H1 (cell line): ENCODE data around the gene CHN2. TPM values are rescaled to one million over a fixed set of nuclear protein-coding genes. Genes with fewer than 3 reads are reported as not detected.

Experiments used
- CTCF ChIA-PET: fragments of 300-600 bp; sonication (Branson Sonifier 250); formaldehyde crosslinking; loops from one replicate; lab custom pipeline; 2021; ENCODE audit not compliant: partially characterized antibody; lab: Charles Lee
- POLR2A ChIA-PET: fragments of 300-600 bp; sonication (Branson Sonifier 250); formaldehyde crosslinking; loops from one replicate; lab custom pipeline; 2021; ENCODE audit warnings: inconsistent platforms; ENCODE audit not compliant: partially characterized antibody; lab: Charles Lee
- DNase-seq, 2 experiments: peaks; one replicate each; pipeline versions ENCODE4 v3.0.0 to v3.0.0-alpha.2; 2010 to 2022; ENCODE audit warnings: low spot score in 2 of 2, low read depth in 1 of 2, mixed read lengths in 1 of 2
- FAIRE-seq: peaks from 2 replicates; lab custom pipeline; 2011; peaks lifted over from hg19 to GRCh38; lab: Jason Lieb, UNC
- H2AFZ ChIP-seq: 2 replicates; pipeline ENCODE4 v1.8.1; 2012; ENCODE audit warnings: low read length, inconsistent platforms
- H2AK5ac ChIP-seq: 2 replicates; pipeline ENCODE4 v1.6.1; 2013; ENCODE audit warnings: low read depth, low read length
- H2BK120ac ChIP-seq: replicated peaks from 2 replicates; pipeline ENCODE3; 2013; ENCODE audit warnings: low read depth, low read length, inconsistent platforms
- H2BK12ac ChIP-seq: 2 replicates; pipeline ENCODE4 v1.6.1; 2013; ENCODE audit warnings: low read depth, low read length
- H2BK15ac ChIP-seq: 2 replicates; pipeline ENCODE4 v1.6.1; 2013; ENCODE audit warnings: low read length
- H2BK20ac ChIP-seq: 2 replicates; pipeline ENCODE4 v1.6.1; 2013; ENCODE audit warnings: low read length
- H2BK5ac ChIP-seq: 2 replicates; pipeline ENCODE4 v1.6.1; 2013; ENCODE audit warnings: low read depth, low read length
- H3K14ac ChIP-seq: 2 replicates; pipeline ENCODE4 v1.6.1; 2013; ENCODE audit warnings: inconsistent platforms; ENCODE audit not compliant: insufficient read length
- H3K18ac ChIP-seq: 2 replicates; pipeline ENCODE4 v1.6.1; 2013; ENCODE audit warnings: low read length; ENCODE audit errors: extremely low read depth
- H3K23ac ChIP-seq: 2 replicates; pipeline ENCODE4 v1.6.1; 2013; ENCODE audit warnings: inconsistent platforms; ENCODE audit not compliant: insufficient read length
- H3K23me2 ChIP-seq: 2 replicates; pipeline ENCODE4 v1.6.1; 2013; ENCODE audit warnings: low read depth, low read length
- H3K27ac ChIP-seq: 2 replicates; pipeline ENCODE4 v1.6.1; 2011; ENCODE audit warnings: low read depth, low read length, inconsistent platforms
- H3K27me3 ChIP-seq, 4 experiments: replicated peaks in 1 of 4; 1 replicate in 1 of 4; 2 replicates in 3 of 4; pipeline versions ENCODE4 v1.6.1 to v1.8.1; 2011 to 2013; ENCODE audit warnings: low read length in 3 of 4, mild to moderate bottlenecking in 3 of 4, inconsistent platforms in 2 of 4, mixed read lengths in 2 of 4, moderate library complexity in 1 of 4; ENCODE audit not compliant: control insufficient read depth in 3 of 4, insufficient read depth in 3 of 4; ENCODE audit errors: extremely low read depth in 1 of 4
- H3K36me3 ChIP-seq, 4 experiments: 2 replicates each; pipeline versions ENCODE4 v1.6.1 to v1.8.1; 2011 to 2013; ENCODE audit warnings: mild to moderate bottlenecking in 4 of 4, low read length in 3 of 4, moderate library complexity in 2 of 4, control low read depth in 1 of 4, inconsistent platforms in 1 of 4; ENCODE audit not compliant: insufficient read depth in 4 of 4, control insufficient read depth in 2 of 4
- H3K4ac ChIP-seq: replicated peaks from 2 replicates; pipeline ENCODE3; 2013; ENCODE audit warnings: low read length, low read depth, mixed read lengths, inconsistent platforms; ENCODE audit not compliant: insufficient read length
- H3K4me1 ChIP-seq, 4 experiments: replicated peaks in 1 of 4; 1 replicate in 1 of 4; 2 replicates in 3 of 4; pipeline versions ENCODE4 v1.6.1 to v1.8.1; 2011 to 2013; ENCODE audit warnings: low read length in 3 of 4, inconsistent platforms in 2 of 4, mixed read lengths in 1 of 4; ENCODE audit not compliant: insufficient read depth in 4 of 4, control insufficient read depth in 3 of 4
- H3K4me2 ChIP-seq, 2 experiments: 2 replicates each; pipeline versions ENCODE4 v1.6.1 to v1.8.1; 2011 to 2013; ENCODE audit warnings: low read depth in 2 of 2, low read length in 2 of 2, control low read depth in 1 of 2, inconsistent platforms in 1 of 2, mild to moderate bottlenecking in 1 of 2; ENCODE audit not compliant: insufficient read depth in 1 of 2
- H3K4me3 ChIP-seq, 4 experiments: fragments of 200-600, 300-600 bp in 1 of 4; sonication (generic), shearing (Covaris generic), sonication (Bioruptor Twin) in 1 of 4; 2 replicates each; pipeline versions ENCODE4 v1.5.1 to v1.8.1; 2011 to 2016; ENCODE audit warnings: low read length in 4 of 4, low read depth in 3 of 4, control low read depth in 2 of 4, inconsistent platforms in 2 of 4, mild to moderate bottlenecking in 2 of 4, mixed read lengths in 1 of 4, moderate library complexity in 1 of 4; ENCODE audit not compliant: insufficient read depth in 2 of 4; ENCODE audit errors: extremely low read depth in 1 of 4
- H3K56ac ChIP-seq: replicated peaks from 2 replicates; pipeline ENCODE3; 2013; ENCODE audit warnings: low read depth, mild to moderate bottlenecking, mixed read lengths, low read length, inconsistent platforms; ENCODE audit not compliant: insufficient read length
- H3K79me1 ChIP-seq: 2 replicates; pipeline ENCODE4 v1.6.1; 2013; ENCODE audit warnings: low read depth, low read length, control low read depth
- H3K79me2 ChIP-seq, 2 experiments: 2 replicates each; pipeline versions ENCODE4 v1.6.1 to v1.8.1; 2012 to 2013; ENCODE audit warnings: low read length in 2 of 2, mild to moderate bottlenecking in 2 of 2, inconsistent platforms in 1 of 2; ENCODE audit not compliant: insufficient read depth in 2 of 2, control insufficient read depth in 1 of 2
- H3K9ac ChIP-seq, 4 experiments: replicated peaks in 1 of 4; 1 replicate in 1 of 4; 2 replicates in 3 of 4; pipeline versions ENCODE4 v1.6.1 to v1.8.1; 2011 to 2013; ENCODE audit warnings: low read depth in 3 of 4, low read length in 3 of 4, control low read depth in 2 of 4, mild to moderate bottlenecking in 2 of 4, moderate library complexity in 2 of 4, inconsistent platforms in 1 of 4; ENCODE audit errors: extremely low read depth in 1 of 4
- H3K9me3 ChIP-seq, 2 experiments: 2 replicates each; pipeline versions ENCODE4 v1.6.1 to v1.8.1; 2012 to 2013; ENCODE audit warnings: mild to moderate bottlenecking in 2 of 2, moderate library complexity in 2 of 2, control low read depth in 1 of 2, inconsistent platforms in 1 of 2, low read depth in 1 of 2, low read length in 1 of 2, mixed read lengths in 1 of 2; ENCODE audit not compliant: insufficient read depth in 2 of 2
- H4K20me1 ChIP-seq, 2 experiments: replicated peaks in 1 of 2; 2 replicates each; pipeline versions ENCODE3 to v1.8.1; 2011 to 2013; ENCODE audit warnings: inconsistent platforms in 2 of 2, low read length in 2 of 2, mild to moderate bottlenecking in 1 of 2; ENCODE audit not compliant: insufficient read depth in 2 of 2, control insufficient read depth in 1 of 2
- H4K5ac ChIP-seq: 2 replicates; pipeline ENCODE4 v1.6.1; 2013; ENCODE audit warnings: low read length, low read depth, mixed read lengths, inconsistent platforms; ENCODE audit not compliant: insufficient read length
- H4K8ac ChIP-seq: 2 replicates; pipeline ENCODE4 v1.8.0; 2013; ENCODE audit warnings: mild to moderate bottlenecking, moderate library complexity, low read length, inconsistent platforms; ENCODE audit not compliant: insufficient read depth; ENCODE audit errors: extremely low read depth
- H4K91ac ChIP-seq: replicated peaks from 2 replicates; pipeline ENCODE3; 2013; ENCODE audit warnings: low read length, mixed read lengths, inconsistent platforms; ENCODE audit not compliant: insufficient read length
- CTBP2 ChIP-seq: IDR thresholded peaks from 2 replicates; pipeline ENCODE4 v1.7.0; 2011; ENCODE audit warnings: borderline replicate concordance, mild to moderate bottlenecking, moderate library complexity, mixed read lengths, low read length; ENCODE audit not compliant: insufficient read depth, insufficient read length
- TEAD4 ChIP-seq: IDR thresholded peaks from 2 replicates; pipeline ENCODE4 v1.6.1; 2012; ENCODE audit warnings: low read depth, low read length, inconsistent platforms, mixed read lengths
- WGBS, 2 experiments: shearing (Covaris generic) in 1 of 2; methylation state at CpG; one replicate each; pipeline versions ENCODE4 v1.1.6 to v1.1.7; 2013 to 2015; ENCODE audit warnings: low lambda C conversion rate in 2 of 2, mixed read lengths in 2 of 2, inconsistent platforms in 1 of 2, low coverage in 1 of 2, missing lambda C conversion rate in 1 of 2; ENCODE audit not compliant: insufficient replicate concordance in 2 of 2, insufficient coverage in 1 of 2, insufficient read length in 1 of 2; ENCODE audit errors: extremely low coverage in 1 of 2, missing lambda C conversion rate in 1 of 2; 5-methylcytosine and 5-hydroxymethylcytosine counted together
- polyA plus RNA-seq, 7 experiments: library from polyadenylated mRNA; depleted of rRNA in 3 of 7; stranded (reverse) in 5 of 7; unstranded in 2 of 7; fragments of >200 nt in 5 of 7; fragments of 200-250 nt in 2 of 7; gene quantifications; 1 replicate in 5 of 7; 2 replicates in 1 of 7; 4 replicates in 1 of 7; pipeline versions ENCODE4 v1.2.1 to v1.2.3, GENCODE V29; 2011 to 2013; ENCODE audit warnings: missing spikeins in 2 of 7, mixed read lengths in 2 of 7
- total RNA-seq: library from RNA; stranded (reverse); fragmentation: NEBNext Ultra II Directional; extraction: Animal tissue kit (Norgen Biotek cat#: 25700); gene quantifications from 2 replicates; pipeline ENCODE4 v1.2.1, GENCODE V29; 2021

CHN2 gene
- total and polyA plus RNA-seq, 2 of the 8 experiments (the other 6 are each of a cell fraction or from before 2014, with no cell fraction given), result 2.9 to 4.8 TPM

DNA sequence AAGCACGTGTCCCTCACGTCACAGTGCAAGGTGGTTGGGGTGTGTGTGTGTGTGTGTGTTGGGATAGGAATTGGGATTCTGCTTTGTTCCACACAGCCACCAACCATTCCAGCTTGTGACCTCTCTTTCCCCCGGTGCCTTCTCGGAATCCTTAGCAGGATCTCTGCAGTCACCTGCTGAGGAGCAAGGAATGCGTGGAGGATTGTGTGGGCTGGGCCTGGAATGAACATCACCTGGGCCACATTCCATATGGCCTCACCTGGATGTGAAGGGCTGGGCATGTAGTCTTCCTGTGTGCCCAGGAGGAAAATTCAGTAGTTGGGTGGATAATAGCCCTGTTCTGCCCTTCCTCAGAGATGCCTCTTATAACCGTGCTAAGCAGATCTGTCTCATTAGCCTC, 113.8 kb downstream of the CHN2 start:
- no peak overlapping the region; the same call in 1 of the 2 replicates for H2BK15ac ChIP-seq
- no peaks in the 10 kb centered on the region for H4K20me1 ChIP-seq
- no peaks in the 10 kb centered on the region for H3K27me3 ChIP-seq
- CTCF ChIA-PET, result interaction anchor here (0.8 to 3.9 kb wide), 6 partner anchors 8 to 386 kb away, joined by 3 to 24 read pairs (median 7); no protein-coding TSS in a partner anchor
- H4K91ac ChIP-seq, result peak overlapping the region; percentile 88
- no peak for FAIRE-seq
- no peak overlapping the region for H3K4me3 ChIP-seq
- no peak overlapping the region for H3K18ac ChIP-seq
- H4K5ac ChIP-seq, result no peak overlapping the region
- H2AFZ ChIP-seq, result no peak overlapping the region
- H2BK120ac ChIP-seq, result no peak overlapping the region
- no peak overlapping the region for H3K14ac ChIP-seq
- no peak overlapping the region for H3K27ac ChIP-seq
- H3K23ac ChIP-seq, result no peak overlapping the region
- H2BK5ac ChIP-seq, result no peak overlapping the region
- POLR2A ChIA-PET, result interaction anchor here (0.6 kb wide), 1 partner anchor 230 kb away, joined by 3 read pairs; no protein-coding TSS in a partner anchor
- H3K36me3 ChIP-seq, result no peaks in the 10 kb centered on the region
- H3K56ac ChIP-seq, result no peak overlapping the region
- peaks cover 0 to 10% (median 6%) of the 10 kb centered on the region in 4 experiments; a peak in 6 of 7 replicates for H3K4me1 ChIP-seq
- 70% methylated on average over 6 of the region's 6 CpGs; no CpG with 5 or more reads in 1 of the 2 experiments for WGBS, 2 experiments
- no peak for DNase-seq
- H3K79me1 ChIP-seq, result no peaks in the 10 kb centered on the region
- H3K79me2 ChIP-seq, result no peaks in the 10 kb centered on the region
- H3K4ac ChIP-seq, result no peak overlapping the region
- peak overlapping the region; percentile 94; the same call in 1 of the 2 replicates for H2BK12ac ChIP-seq
- H3K9me3 ChIP-seq, result no peaks in the 10 kb centered on the region; a peak in 1 of 4 replicates
- H2BK20ac ChIP-seq, result 0 out of 2 replicates have a peak overlapping the region, but pooled peaks have one; percentile 28
- H3K9ac ChIP-seq, result no peak overlapping the region
- no peak overlapping the region for H2AK5ac ChIP-seq
- no peak overlapping the region for H4K8ac ChIP-seq
- no peak overlapping the region for H3K4me2 ChIP-seq
- no peaks in the 10 kb centered on the region; the same call in 1 of the 2 replicates for H3K23me2 ChIP-seq
- TF ChIP-seq CTBP2 (no peak), TEAD4 (peak; percentile 82)
